K562 (cell line): ENCODE measurements around the gene ANO4. TPM values are rescaled to one million over a fixed set of nuclear protein-coding genes. Genes with fewer than 3 reads are reported as not detected.

Experiments used
- ATAC-seq: fragments of 200-7000 bp; cut with Tn5 transposase; 3 replicates; pipeline ENCODE4 v1.9.1; 2020; ENCODE audit warnings: moderate library complexity
- BruUV-seq: library from RNA; stranded (reverse); fragments of 400-500 nt; replicated peaks from 2 replicates; lab custom pipeline; 2021; lab: Mats Ljungman, UMichigan
- CTCF ChIA-PET: fragments of 300-600 bp; formaldehyde crosslinking; extraction: SDS; loops from one replicate; lab custom pipeline; 2021; ENCODE audit warnings: low intra/inter-chr PET ratio; lab: Yijun Ruan, JAX
- POLR2A ChIA-PET: fragments of 300-600, 350-650 bp; sonication (Branson Sonifier 250); formaldehyde crosslinking; extraction: SDS; loops from one replicate; lab custom pipeline; 2021; ENCODE audit warnings: antibody characterized with exemption, inconsistent platforms; lab: Yijun Ruan, JAX
- DNase-seq, 4 experiments: peaks; one replicate each; pipeline versions ENCODE4 v3.0.0 to v3.0.0-alpha.2; 2011 to 2018; ENCODE audit warnings: low spot score in 3 of 4, mixed read lengths in 3 of 4; ENCODE audit errors: extremely low read depth in 1 of 4
- FAIRE-seq: peaks from 2 replicates; lab custom pipeline; 2011; peaks lifted over from hg19 to GRCh38; lab: Jason Lieb, UNC
- H2AFZ ChIP-seq: 2 replicates; pipeline ENCODE4 v1.6.0; 2011; ENCODE audit warnings: low read depth, low read length, control low read depth, inconsistent platforms
- H3K27ac ChIP-seq: fragments of 200-600 bp; 3 replicates; pipeline ENCODE4 v1.8.0; 2011; ENCODE audit warnings: low read depth, mild to moderate bottlenecking, control low read depth, inconsistent platforms, low read length, moderate library complexity, mixed read lengths; ENCODE audit errors: extremely low read depth
- H3K27me3 ChIP-seq, 2 experiments: fragments of 300-600 bp in 1 of 2; 2 replicates in 1 of 2; 3 replicates in 1 of 2; pipeline versions ENCODE4 v1.6.0 to v1.8.0; 2011; ENCODE audit warnings: inconsistent platforms in 2 of 2, low read length in 2 of 2, mild to moderate bottlenecking in 1 of 2, mixed read lengths in 1 of 2, moderate library complexity in 1 of 2; ENCODE audit not compliant: control insufficient read depth in 2 of 2, insufficient read depth in 2 of 2
- H3K36me3 ChIP-seq: fragments of 300-600 bp; 3 replicates; pipeline ENCODE4 v1.8.0; 2011; ENCODE audit warnings: mild to moderate bottlenecking, low read length, inconsistent platforms; ENCODE audit not compliant: control insufficient read depth, insufficient read depth
- H3K4me1 ChIP-seq, 2 experiments: fragments of 200-600 bp in 1 of 2; replicated peaks in 1 of 2; 2 replicates in 1 of 2; 3 replicates in 1 of 2; pipeline versions ENCODE4 v1.5.1 to v1.8.0; 2011; ENCODE audit warnings: inconsistent platforms in 2 of 2, low read length in 2 of 2, mild to moderate bottlenecking in 1 of 2, mixed read lengths in 1 of 2, moderate library complexity in 1 of 2; ENCODE audit not compliant: control insufficient read depth in 2 of 2, insufficient read depth in 2 of 2
- H3K4me2 ChIP-seq: 2 replicates; pipeline ENCODE4 v1.6.1; 2011; ENCODE audit warnings: low read length, control low read depth, inconsistent platforms, mixed read lengths; ENCODE audit not compliant: insufficient read depth
- H3K4me3 ChIP-seq: fragments of 200-600 bp; sonication (generic), shearing (Covaris generic); 2 replicates; pipeline ENCODE4 v1.5.1; 2016; ENCODE audit warnings: control low read depth, inconsistent platforms
- H3K79me2 ChIP-seq: fragments of 200-600 bp; 3 replicates; pipeline ENCODE4 v1.8.0; 2011; ENCODE audit warnings: low read length, inconsistent platforms; ENCODE audit not compliant: control insufficient read depth, insufficient read depth
- H3K9ac ChIP-seq, 2 experiments: 2 replicates each; pipeline versions ENCODE4 v1.6.0 to v1.6.1; 2011; ENCODE audit warnings: low read depth in 2 of 2, low read length in 2 of 2, control low read depth in 1 of 2, inconsistent platforms in 1 of 2, mild to moderate bottlenecking in 1 of 2, mixed read lengths in 1 of 2; ENCODE audit not compliant: insufficient read depth in 1 of 2
- H3K9me1 ChIP-seq: one replicate; pipeline ENCODE4 v1.6.0; 2011; ENCODE audit warnings: inconsistent platforms, mild to moderate bottlenecking, low read length, moderate library complexity; ENCODE audit not compliant: control insufficient read depth, insufficient read depth
- H3K9me3 ChIP-seq: replicated peaks from 2 replicates; pipeline ENCODE4 v1.5.1; 2011; ENCODE audit warnings: low read depth, low read length, inconsistent platforms; ENCODE audit not compliant: control insufficient read depth, insufficient read depth
- H4K20me1 ChIP-seq: replicated peaks from 2 replicates; pipeline ENCODE4 v1.6.1; 2011; ENCODE audit warnings: low read length, inconsistent platforms, mixed read lengths; ENCODE audit not compliant: control insufficient read depth, insufficient read depth
- GABPB1 ChIP-seq: sonication (generic); formaldehyde crosslinking; IDR thresholded peaks from 2 replicates; pipeline ENCODE4 v1.8.0; 2022; ENCODE audit warnings: mild to moderate bottlenecking, missing genetic modification reagents
- HDAC8 ChIP-seq: fragments of 450-650 bp; IDR thresholded peaks from 2 replicates; pipeline ENCODE4 v1.6.1; 2016; ENCODE audit warnings: mild to moderate bottlenecking, missing genetic modification characterization, moderate library complexity, missing compliant biosample characterization
- L3MBTL2 ChIP-seq: fragments of 450-650 bp; IDR thresholded peaks from 2 replicates; pipeline ENCODE4 v1.6.1; 2016; ENCODE audit warnings: mild to moderate bottlenecking, moderate library complexity
- MCM7 ChIP-seq, 2 experiments: fragments of 450-650 bp; IDR thresholded peaks; 2 replicates each; pipeline ENCODE4 v1.6.1; 2016 to 2018
- NFE2L1 ChIP-seq: fragments of 450-650 bp; IDR thresholded peaks from 2 replicates; pipeline ENCODE4 v1.6.1; 2016; ENCODE audit warnings: missing genetic modification characterization, low read depth, mild to moderate bottlenecking, missing compliant biosample characterization, moderate library complexity, borderline replicate concordance
- NR2F6 ChIP-seq: fragments of 450-650 bp; formaldehyde crosslinking; IDR thresholded peaks from 2 replicates; pipeline ENCODE4 v1.4.0; 2020; ENCODE audit warnings: mild to moderate bottlenecking
- RBM22 ChIP-seq: fragments of 200-400 bp; formaldehyde crosslinking; IDR thresholded peaks from 2 replicates; pipeline ENCODE4 v1.6.1; 2018; ENCODE audit warnings: low read length, low read depth; ENCODE audit not compliant: poor library complexity, severe bottlenecking
- RBM25 ChIP-seq: fragments of 200-400 bp; formaldehyde crosslinking; IDR thresholded peaks from 2 replicates; pipeline ENCODE4 v1.6.1; 2018; ENCODE audit warnings: low read length, low read depth, moderate library complexity; ENCODE audit not compliant: severe bottlenecking
- TARDBP ChIP-seq: fragments of 450-650 bp; IDR thresholded peaks from 2 replicates; pipeline ENCODE4 v1.6.1; 2016
- TCF3 ChIP-seq: sonication (generic); formaldehyde crosslinking; IDR thresholded peaks from 2 replicates; pipeline ENCODE4 v1.4.0; 2020; ENCODE audit warnings: mild to moderate bottlenecking, missing genetic modification reagents
- ZNF232 ChIP-seq: sonication (generic); formaldehyde crosslinking; IDR thresholded peaks from 2 replicates; pipeline ENCODE4 v1.8.0; 2022; ENCODE audit warnings: mild to moderate bottlenecking, missing genetic modification reagents
- ZNF57 ChIP-seq: fragments of 450-650 bp; formaldehyde crosslinking; IDR thresholded peaks from 2 replicates; pipeline ENCODE4 v1.4.0; 2020; ENCODE audit warnings: mild to moderate bottlenecking, moderate library complexity
- WGBS: fragments of 100-300 bp; shearing (Covaris generic); methylation state at CpG from one replicate; pipeline ENCODE4 v1.1.6; 2016; ENCODE audit warnings: low coverage, mixed read lengths; ENCODE audit not compliant: insufficient coverage; ENCODE audit errors: missing lambda C conversion rate; 5-methylcytosine and 5-hydroxymethylcytosine counted together
- in situ Hi-C: fragments of 300-500 bp; cut with MboI; formaldehyde crosslinking; loops from 4 replicates; pipeline ENCODE4 v1.15.0; 2018; ENCODE audit warnings: inconsistent platforms, mixed read lengths
- intact Hi-C: fragments of 100-400 bp; cut with micrococcal nuclease; formaldehyde crosslinking; loops from 2 replicates; pipeline ENCODE4 v1.14.2; 2022
- polyA plus RNA-seq, 8 experiments: library from polyadenylated mRNA; depleted of rRNA in 4 of 8; stranded (reverse) in 5 of 8; unstranded in 3 of 8; fragments of >200 nt; fragmentation: Nextera tagmentation in 2 of 8; fragmentation: Illumina TruSeq in 1 of 8; extraction: Ambion mirVana in 2 of 8; extraction: Trizol in 1 of 8; gene quantifications; 2 replicates each; pipeline versions ENCODE4 v1.2.1 to v1.2.3, GENCODE V29; 2011 to 2014; ENCODE audit warnings: inconsistent platforms in 1 of 8, missing spikeins in 1 of 8
- total RNA-seq, 7 experiments: library from RNA; depleted of rRNA in 6 of 7; stranded (reverse); fragments of >200 nt in 6 of 7; fragmentation: Illumina TruSeq in 2 of 7; extraction: Trizol in 2 of 7; gene quantifications; 2 replicates each; pipeline versions ENCODE4 v1.2.1 to v1.2.3, GENCODE V29; 2011 to 2021; ENCODE audit warnings: low replicate concordance in 1 of 7
- TF ChIP-seq, protein P1 (sequence below): fragments of 250-450 bp; sonication (Bioruptor Pico); IDR thresholded peaks from 2 replicates; pipeline ENCODE4 v1.4.0; 2020; ENCODE audit warnings: mild to moderate bottlenecking, moderate library complexity
- TF ChIP-seq, protein P2 (sequence below): sonication (generic); IDR thresholded peaks from 2 replicates; pipeline ENCODE4 v1.6.1; 2016
- TF ChIP-seq, protein P3 (sequence below), 2 experiments: IDR thresholded peaks in 1 of 2; conservative IDR thresholded peaks in 1 of 2; 2 replicates each; pipeline ENCODE4 v1.6.1; 2016; ENCODE audit warnings: low read depth in 2 of 2, mild to moderate bottlenecking in 1 of 2, missing compliant biosample characterization in 1 of 2, missing genetic modification characterization in 1 of 2, moderate library complexity in 1 of 2

Gene ANO4
- total and polyA plus RNA-seq, 9 of the 15 experiments (the other 6 are each of a cell fraction or from before 2014, with no cell fraction given), result not detected

DNA sequence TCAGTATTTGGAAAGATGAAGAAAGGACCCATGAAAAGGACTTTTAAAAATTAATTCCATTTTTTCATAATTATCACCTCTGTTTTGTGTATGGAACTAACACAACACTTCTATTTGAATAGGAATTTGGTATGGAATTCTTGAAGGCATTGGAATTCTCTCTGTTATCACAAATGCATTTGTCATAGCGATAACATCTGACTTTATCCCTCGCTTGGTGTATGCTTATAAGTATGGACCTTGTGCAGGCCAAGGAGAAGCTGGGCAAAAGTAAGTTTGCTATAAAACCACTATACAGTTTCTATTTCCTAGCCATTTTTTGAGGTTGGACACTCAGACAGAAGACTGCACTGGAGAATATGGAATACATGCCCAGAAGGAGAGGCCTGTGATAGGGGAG, 316.9 kb downstream of the ANO4 start (continued):
- TF ChIP-seq, protein P1, sequence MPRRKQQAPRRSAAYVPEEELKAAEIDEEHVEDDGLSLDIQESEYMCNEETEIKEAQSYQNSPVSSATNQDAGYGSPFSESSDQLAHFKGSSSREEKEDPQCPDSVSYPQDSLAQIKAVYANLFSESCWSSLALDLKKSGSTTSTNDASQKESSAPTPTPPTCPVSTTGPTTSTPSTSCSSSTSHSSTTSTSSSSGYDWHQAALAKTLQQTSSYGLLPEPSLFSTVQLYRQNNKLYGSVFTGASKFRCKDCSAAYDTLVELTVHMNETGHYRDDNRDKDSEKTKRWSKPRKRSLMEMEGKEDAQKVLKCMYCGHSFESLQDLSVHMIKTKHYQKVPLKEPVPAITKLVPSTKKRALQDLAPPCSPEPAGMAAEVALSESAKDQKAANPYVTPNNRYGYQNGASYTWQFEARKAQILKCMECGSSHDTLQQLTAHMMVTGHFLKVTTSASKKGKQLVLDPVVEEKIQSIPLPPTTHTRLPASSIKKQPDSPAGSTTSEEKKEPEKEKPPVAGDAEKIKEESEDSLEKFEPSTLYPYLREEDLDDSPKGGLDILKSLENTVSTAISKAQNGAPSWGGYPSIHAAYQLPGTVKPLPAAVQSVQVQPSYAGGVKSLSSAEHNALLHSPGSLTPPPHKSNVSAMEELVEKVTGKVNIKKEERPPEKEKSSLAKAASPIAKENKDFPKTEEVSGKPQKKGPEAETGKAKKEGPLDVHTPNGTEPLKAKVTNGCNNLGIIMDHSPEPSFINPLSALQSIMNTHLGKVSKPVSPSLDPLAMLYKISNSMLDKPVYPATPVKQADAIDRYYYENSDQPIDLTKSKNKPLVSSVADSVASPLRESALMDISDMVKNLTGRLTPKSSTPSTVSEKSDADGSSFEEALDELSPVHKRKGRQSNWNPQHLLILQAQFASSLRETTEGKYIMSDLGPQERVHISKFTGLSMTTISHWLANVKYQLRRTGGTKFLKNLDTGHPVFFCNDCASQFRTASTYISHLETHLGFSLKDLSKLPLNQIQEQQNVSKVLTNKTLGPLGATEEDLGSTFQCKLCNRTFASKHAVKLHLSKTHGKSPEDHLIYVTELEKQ (CRISPR knock-in tag), result no peak
- no peak for TF ChIP-seq RBM22
- TF ChIP-seq ZNF57, result no peak
- no peak for TF ChIP-seq NFE2L1 (tag)
- TF ChIP-seq, protein P2, sequence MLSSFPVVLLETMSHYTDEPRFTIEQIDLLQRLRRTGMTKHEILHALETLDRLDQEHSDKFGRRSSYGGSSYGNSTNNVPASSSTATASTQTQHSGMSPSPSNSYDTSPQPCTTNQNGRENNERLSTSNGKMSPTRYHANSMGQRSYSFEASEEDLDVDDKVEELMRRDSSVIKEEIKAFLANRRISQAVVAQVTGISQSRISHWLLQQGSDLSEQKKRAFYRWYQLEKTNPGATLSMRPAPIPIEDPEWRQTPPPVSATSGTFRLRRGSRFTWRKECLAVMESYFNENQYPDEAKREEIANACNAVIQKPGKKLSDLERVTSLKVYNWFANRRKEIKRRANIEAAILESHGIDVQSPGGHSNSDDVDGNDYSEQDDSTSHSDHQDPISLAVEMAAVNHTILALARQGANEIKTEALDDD, result no peak

DNA sequence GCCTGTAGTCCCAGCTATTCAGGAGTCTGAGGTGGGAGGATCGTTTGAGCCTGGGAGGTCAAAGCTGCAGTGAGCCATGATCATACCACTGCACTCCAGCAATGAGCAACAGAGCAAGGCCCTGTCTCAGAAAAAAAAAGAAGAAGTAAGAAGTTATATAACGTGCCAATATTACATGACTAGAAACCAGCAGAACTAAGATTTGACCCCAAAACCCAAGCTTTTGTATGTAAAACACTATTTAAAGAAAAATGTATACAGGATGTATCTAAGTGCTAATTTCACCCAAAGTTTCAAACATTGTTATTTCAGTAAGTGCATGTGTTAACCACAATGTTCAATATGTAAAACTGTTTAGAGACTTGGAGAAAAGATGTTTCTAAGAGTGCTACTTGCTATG, 320.8 kb downstream of the ANO4 start:
- POLR2A ChIA-PET, result no interaction called here
- FAIRE-seq, result no peak
- BruUV-seq, result no TSS peak
- no peak for TF ChIP-seq RBM25
- TF ChIP-seq HDAC8 (tag), result no peak
- TF ChIP-seq, protein P3, sequence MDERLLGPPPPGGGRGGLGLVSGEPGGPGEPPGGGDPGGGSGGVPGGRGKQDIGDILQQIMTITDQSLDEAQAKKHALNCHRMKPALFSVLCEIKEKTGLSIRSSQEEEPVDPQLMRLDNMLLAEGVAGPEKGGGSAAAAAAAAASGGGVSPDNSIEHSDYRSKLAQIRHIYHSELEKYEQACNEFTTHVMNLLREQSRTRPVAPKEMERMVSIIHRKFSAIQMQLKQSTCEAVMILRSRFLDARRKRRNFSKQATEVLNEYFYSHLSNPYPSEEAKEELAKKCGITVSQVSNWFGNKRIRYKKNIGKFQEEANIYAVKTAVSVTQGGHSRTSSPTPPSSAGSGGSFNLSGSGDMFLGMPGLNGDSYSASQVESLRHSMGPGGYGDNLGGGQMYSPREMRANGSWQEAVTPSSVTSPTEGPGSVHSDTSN (CRISPR knock-in tag; IDR thresholded peaks at IDR 0.05; ENCODE audit: low read depth), result no peak
- TF ChIP-seq, protein P3 (tag; conservative IDR thresholded peaks at IDR 0.05; ENCODE audit: low read depth), result no peak
- no peak for TF ChIP-seq TCF3
- no peak for TF ChIP-seq TARDBP
- no peak for TF ChIP-seq GABPB1 (CRISPR knock-in tag)
- no peak for TF ChIP-seq NR2F6 (CRISPR knock-in tag)
- TF ChIP-seq ZNF232 (CRISPR knock-in tag), result no peak
- no peak for TF ChIP-seq L3MBTL2
- no peak for TF ChIP-seq MCM7 (IDR thresholded peaks at IDR 0.05)

More for the DNA sequence above, 320.8 kb downstream of the ANO4 start:
- Histone ChIP-seq H3K9me1 (no peaks in the 10 kb centered on the region), H4K20me1 (no peaks in the 10 kb centered on the region), H3K9me3 (no peaks in the 10 kb centered on the region), H3K4me1 (no peaks in the 10 kb centered on the region), H3K36me3 (no peaks in the 10 kb centered on the region), H3K27ac (no peak overlapping the region), H2AFZ (no peak overlapping the region), H3K79me2 (no peaks in the 10 kb centered on the region), H3K4me2 (no peak overlapping the region), H3K4me3 (no peak overlapping the region), H3K9ac (no peak overlapping the region), H3K27me3 (no peaks in the 10 kb centered on the region)
- in situ Hi-C loops (no loop called here), intact Hi-C loops (no loop called here)
- no peak for DNase-seq
- WGBS, result 0% methylated on average over 2 of the region's 2 CpGs
- CTCF ChIA-PET, result no interaction called here
- no peak for ATAC-seq
